ENCODE data around the gene KATNB1.
"Not testable (repeated sequence)": the region's sequence is repeated elsewhere in the genome, so short reads cannot be mapped to it uniquely, and the experiment has no call there.

The KATNB1 gene

GRCh38 chr16:57775661-57776469 lies 40.3 kb downstream of the KATNB1 start:
- DNase-seq: no peak

- DNase-seq: no peak
Measured at GRCh38 chr16:57778658-57779057, 43.1 kb downstream of the KATNB1 start.

GRCh38 chr16:57779836-57780235 lies 44.3 kb downstream of the KATNB1 start:
- not testable (repeated sequence) for DNase-seq

GRCh38 chr16:57781349-57781740 lies 45.8 kb downstream of the KATNB1 start:
- DNase-seq: no peak

GRCh38 chr16:57781741-57782606 lies 46.4 kb downstream of the KATNB1 start:
- DNase-seq: no peak

GRCh38 chr16:57782607-57783055 lies 47.1 kb downstream of the KATNB1 start:
- not testable (repeated sequence) for DNase-seq

GRCh38 chr16:57783116-57783515 lies 47.5 kb downstream of the KATNB1 start:
- no peak for DNase-seq

- DNase-seq: no peak
Measured at GRCh38 chr16:57783883-57784282, 48.3 kb downstream of the KATNB1 start.

GRCh38 chr16:57784334-57784733 lies 48.8 kb downstream of the KATNB1 start:
- DNase-seq: no peak

- no peak for DNase-seq
Measured at GRCh38 chr16:57785385-57785784, 49.8 kb downstream of the KATNB1 start.

- DNase-seq: no peak
Measured at GRCh38 chr16:57785924-57786323, 50.4 kb downstream of the KATNB1 start.

GRCh38 chr16:57786632-57787518 lies 51.3 kb downstream of the KATNB1 start:
- DNase-seq: no peak

- no peak for DNase-seq
Measured at GRCh38 chr16:57787519-57787905, 51.9 kb downstream of the KATNB1 start.

- no peak for DNase-seq
Measured at GRCh38 chr16:57788252-57788841, 52.8 kb downstream of the KATNB1 start.

GRCh38 chr16:57788951-57789350 lies 53.4 kb downstream of the KATNB1 start:
- DNase-seq: no peak

GRCh38 chr16:57791195-57791892 lies 55.8 kb downstream of the KATNB1 start:
- no peak for DNase-seq

GRCh38 chr16:57791893-57792461 lies 56.4 kb downstream of the KATNB1 start:
- no peak for DNase-seq

GRCh38 chr16:57794849-57795430 lies 59.4 kb downstream of the KATNB1 start:
- DNase-seq: no peak

- no peak for DNase-seq
Measured at GRCh38 chr16:57795431-57795878, 59.9 kb downstream of the KATNB1 start.

GRCh38 chr16:57796014-57796413 lies 60.4 kb downstream of the KATNB1 start:
- DNase-seq: not testable (repeated sequence)

GRCh38 chr16:57797216-57797525 lies 61.6 kb downstream of the KATNB1 start:
- no peak for DNase-seq

Measured in activated CD8-positive, alpha-beta memory T cell treated with anti-CD3 and anti-CD28 coated beads for 24 hours (primary cell).